ENCODE data around the gene BEST2. TPM values are rescaled to one million over a fixed set of nuclear protein-coding genes. Genes with fewer than 3 reads are reported as not detected.
A peak's percentile ranks its signal among the peaks of the same experiment; 100 is the strongest.

Gene BEST2
- total RNA-seq, 2 donors from 2014 or later = not detected

- Histone ChIP-seq H3K27me3 (replicated peaks; ENCODE audit: insufficient read depth) (no peaks in the 10 kb centered on the region), H3K27ac (no peak overlapping the region), H3K4me1 (ENCODE audit: control insufficient read depth in 1 of 2, low read depth in 2 of 2) (peaks cover 2 to 4% of the 10 kb centered on the region in 2 donors), H3K36me3 (peaks cover 9% of the 10 kb centered on the region), H3K9me3 (no peaks in the 10 kb centered on the region), H3K4me3 (no peak overlapping the region)
- TF ChIP-seq CTCF (IDR thresholded peaks at IDR 0.05) = no peak
- ATAC-seq (ENCODE audit: insufficient number of reproducible peaks, low FRiP score, low read depth) (no peak), DNase-seq (ENCODE audit: low spot score) (no peak)
Observed at GRCh38 chr19:12752056-12752781, 628 bp downstream of the BEST2 start.

- ATAC-seq (ENCODE audit: insufficient number of reproducible peaks, low FRiP score, low read depth) = no peak
- no peak overlapping the region for H3K27ac ChIP-seq
- H3K9me3 ChIP-seq = no peaks in the 10 kb centered on the region
- H3K27me3 ChIP-seq (replicated peaks; ENCODE audit: insufficient read depth) = no peaks in the 10 kb centered on the region
- DNase-seq (ENCODE audit: low spot score) = no peak
- TF ChIP-seq CTCF (IDR thresholded peaks at IDR 0.05) = no peak
- H3K36me3 ChIP-seq = no peaks in the 10 kb centered on the region
- no peak overlapping the region for H3K4me3 ChIP-seq
- peaks cover 8 to 13% of the 10 kb centered on the region in 2 donors for H3K4me1 ChIP-seq (ENCODE audit: control insufficient read depth in 1 of 2, low read depth in 2 of 2)
Observed at GRCh38 chr19:12754465-12755196, 3.0 kb downstream of the BEST2 start.

GRCh38 chr19:12756150-12756883 is 4.7 kb downstream of the BEST2 start:
- DNase-seq (ENCODE audit: low spot score) = no peak
- TF ChIP-seq CTCF (IDR thresholded peaks at IDR 0.05) = no peak
- no peaks in the 10 kb centered on the region for H3K36me3 ChIP-seq
- H3K4me1 ChIP-seq (ENCODE audit: control insufficient read depth in 1 of 2, low read depth in 2 of 2) = peaks cover 8 to 13% of the 10 kb centered on the region in 2 donors
- no peak for ATAC-seq (ENCODE audit: insufficient number of reproducible peaks, low FRiP score, low read depth)
- H3K27me3 ChIP-seq (replicated peaks; ENCODE audit: insufficient read depth) = no peaks in the 10 kb centered on the region
- no peaks in the 10 kb centered on the region for H3K9me3 ChIP-seq
- H3K4me3 ChIP-seq = no peak overlapping the region
- H3K27ac ChIP-seq = no peak overlapping the region

- Histone ChIP-seq H3K4me1 (ENCODE audit: control insufficient read depth in 1 of 2, low read depth in 2 of 2) (peaks cover 8 to 13% of the 10 kb centered on the region in 2 donors), H3K27ac (peak overlapping the region; percentile 28 to 61), H3K9me3 (no peaks in the 10 kb centered on the region), H3K36me3 (no peaks in the 10 kb centered on the region), H3K4me3 (peak overlapping the region; percentile 75), H3K27me3 (replicated peaks; ENCODE audit: insufficient read depth) (no peaks in the 10 kb centered on the region)
- DNase-seq (ENCODE audit: low spot score) (no peak), ATAC-seq (ENCODE audit: insufficient number of reproducible peaks, low FRiP score, low read depth) (peak; percentile 84)
- peak; percentile 94 for TF ChIP-seq CTCF (IDR thresholded peaks at IDR 0.05)
Observed at GRCh38 chr19:12757544-12758274, 6.1 kb downstream of the BEST2 start.
